NB4 (cell line): ENCODE measurements around the gene TANGO6.

Experiments used
- DNase-seq: peaks from one replicate; pipeline ENCODE4 v3.0.0; 2010; ENCODE audit warnings: low read depth
- H3K4me3 ChIP-seq: one replicate; pipeline ENCODE4 v1.5.1; 2011; ENCODE audit warnings: mild to moderate bottlenecking, low read depth, low read length, moderate library complexity
- CTCF ChIP-seq: IDR thresholded peaks from one replicate; pipeline ENCODE4 v1.5.1; 2012; ENCODE audit warnings: low read depth, low read length
- MYC ChIP-seq: IDR thresholded peaks from 2 replicates; pipeline ENCODE4 v1.6.1; 2011; ENCODE audit warnings: low read depth, low read length
- POLR2A ChIP-seq: IDR thresholded peaks from 2 replicates; pipeline ENCODE4 v1.6.1; 2011; ENCODE audit warnings: mild to moderate bottlenecking; ENCODE audit not compliant: insufficient read length; ENCODE audit errors: extremely low read depth
- TF ChIP-seq, protein P1 (sequence below): IDR thresholded peaks from 2 replicates; pipeline ENCODE4 v1.6.1; 2011; ENCODE audit warnings: low read depth, low read length

Gene TANGO6

DNA sequence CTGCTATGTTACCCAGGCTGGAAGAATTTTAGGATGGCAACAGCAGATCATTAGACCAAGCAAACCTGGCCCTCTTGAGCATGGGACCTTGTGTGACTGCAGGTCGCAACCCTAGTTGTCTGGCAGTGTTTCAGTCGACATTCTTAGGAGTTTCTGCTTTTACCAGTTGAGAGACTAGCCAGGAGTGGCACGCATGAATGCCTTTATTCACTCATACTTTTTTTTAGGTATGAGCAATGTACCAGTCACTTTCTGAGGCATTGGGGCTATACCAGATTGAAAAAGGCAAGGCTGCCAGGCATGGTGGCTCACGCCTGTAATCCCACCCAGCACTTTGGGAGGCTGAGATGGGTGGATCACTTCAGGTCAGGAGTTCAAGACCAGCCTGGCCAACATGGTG lies 233.9 kb downstream of the TANGO6 start:
- H3K4me3 ChIP-seq, result no peak overlapping the region
- no peak for DNase-seq
- TF ChIP-seq MYC, result no peak
- no peak for TF ChIP-seq POLR2A
- TF ChIP-seq CTCF, result no peak
- TF ChIP-seq, protein P1, sequence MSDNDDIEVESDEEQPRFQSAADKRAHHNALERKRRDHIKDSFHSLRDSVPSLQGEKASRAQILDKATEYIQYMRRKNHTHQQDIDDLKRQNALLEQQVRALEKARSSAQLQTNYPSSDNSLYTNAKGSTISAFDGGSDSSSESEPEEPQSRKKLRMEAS, result no peak

DNA sequence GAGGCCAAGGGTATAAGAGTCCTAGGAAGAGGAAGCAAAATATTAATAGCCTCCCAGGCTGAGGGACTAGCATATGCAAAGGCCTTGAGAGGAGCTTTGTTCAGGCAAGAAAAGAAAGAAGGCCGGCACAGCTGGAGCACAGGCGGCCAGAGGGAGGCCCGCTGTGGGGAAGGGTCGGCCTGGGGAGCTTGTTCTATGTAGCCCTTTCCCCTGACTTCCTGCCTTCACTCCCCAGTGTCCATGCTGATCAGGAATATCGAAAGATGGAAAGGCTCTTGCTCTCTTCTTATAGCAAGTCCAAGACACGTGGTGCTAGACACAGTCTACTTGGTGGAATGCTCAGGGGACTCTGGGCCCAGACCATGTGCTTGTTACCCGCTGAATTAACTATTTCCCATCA lies 234.7 kb downstream of the TANGO6 start:
- no peak for DNase-seq
- H3K4me3 ChIP-seq, result no peak overlapping the region
- TF ChIP-seq MYC (no peak), CTCF (no peak), POLR2A (no peak)
- TF ChIP-seq, protein P1, result no peak

DNA sequence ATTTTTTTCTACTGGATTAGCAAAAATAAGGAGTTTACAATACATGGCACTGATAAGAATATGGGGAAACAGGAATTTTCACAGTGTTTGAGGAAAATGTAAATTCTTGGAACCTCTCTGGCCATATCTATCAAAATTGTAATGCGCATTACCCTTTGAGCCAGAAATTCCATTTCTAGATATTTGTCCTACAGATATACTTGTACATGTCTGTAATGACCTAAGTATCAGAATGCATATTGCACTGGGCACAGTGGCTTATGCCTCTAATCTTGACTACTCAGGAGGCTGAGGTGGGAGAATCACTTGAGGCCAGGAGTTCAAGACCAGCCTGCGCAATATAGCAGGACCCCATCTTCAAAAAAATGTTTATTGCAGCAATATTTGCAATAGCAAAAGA lies 236.4 kb downstream of the TANGO6 start:
- H3K4me3 ChIP-seq, result no peak overlapping the region
- no peak for TF ChIP-seq MYC
- TF ChIP-seq, protein P1, result no peak
- TF ChIP-seq POLR2A, result no peak
- no peak for TF ChIP-seq CTCF
- DNase-seq, result no peak

GRCh38 chr16:69083306-69083941 lies 240.1 kb downstream of the TANGO6 start:
- TF ChIP-seq, protein P1, result no peak
- peak; percentile 40 for TF ChIP-seq CTCF
- no peak overlapping the region for H3K4me3 ChIP-seq
- DNase-seq, result no peak

- TF ChIP-seq CTCF, result no peak
- no peak for TF ChIP-seq MYC
- TF ChIP-seq, protein P1, result no peak
- no peak for TF ChIP-seq POLR2A
- no peak for DNase-seq
These were observed 241.0 kb downstream of the TANGO6 start for GRCh38 chr16:69084289-69084688.

DNA sequence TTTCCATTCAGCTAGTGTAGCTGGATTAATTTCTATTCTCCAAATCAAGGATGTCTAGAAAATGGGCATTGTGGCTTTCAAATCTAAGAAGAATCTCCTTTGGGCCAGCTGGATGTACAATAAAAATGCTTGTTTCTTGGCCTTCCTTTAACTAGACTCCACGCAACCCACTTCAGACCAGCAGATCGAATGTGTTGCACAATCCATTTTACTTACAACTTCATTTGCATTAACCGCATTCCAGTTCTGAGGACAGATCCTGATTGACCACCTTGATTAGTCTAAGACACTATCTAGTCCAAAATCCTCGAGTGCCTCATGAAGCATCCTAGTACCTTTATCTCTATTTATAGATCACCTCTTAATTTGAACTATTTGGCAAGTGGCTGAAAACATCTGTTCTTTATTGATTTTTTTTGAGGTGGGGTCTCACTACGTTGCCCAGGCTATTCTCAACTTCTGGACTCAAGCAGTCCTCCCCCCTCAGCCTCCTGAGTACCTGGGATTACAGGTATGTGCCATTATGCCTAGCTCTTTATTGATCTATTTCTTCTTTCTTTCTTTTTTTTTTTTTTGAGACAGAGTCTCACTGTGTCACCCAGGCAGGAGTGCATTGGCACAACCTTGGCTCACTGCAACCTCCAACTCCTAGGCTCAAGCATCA lies 241.8 kb downstream of the TANGO6 start:
- DNase-seq, result no peak
- no peak overlapping the region for H3K4me3 ChIP-seq
- TF ChIP-seq, protein P1, result no peak
- TF ChIP-seq CTCF (no peak), POLR2A (no peak), MYC (no peak)

More at GRCh38 chr16:69084289-69084688, 241.0 kb downstream of the TANGO6 start:
- H3K4me3 ChIP-seq, result no peak overlapping the region
